SKM-1 (cell line): Measurements from ENCODE around the gene LRIG3.
"Not testable (repeated sequence)": the region's sequence is repeated elsewhere in the genome, so short reads cannot be mapped to it uniquely, and the experiment has no call there.

ENCODE experiments used
- DNase-seq: peaks from one replicate; lab custom pipeline; 2025; ENCODE audit not compliant: unreplicated experiment; lab: John Stamatoyannopoulos, UW

Gene LRIG3

GRCh38 chr12:58860788-58861240 is 59.5 kb downstream of the LRIG3 start:
- no peak for DNase-seq

GRCh38 chr12:58860056-58860787 is 60.1 kb downstream of the LRIG3 start:
- DNase-seq = no peak

- no peak for DNase-seq
Measured at GRCh38 chr12:58858030-58858429, 62.3 kb downstream of the LRIG3 start.

- not testable (repeated sequence) for DNase-seq
Measured at GRCh38 chr12:58857206-58857605, 63.1 kb downstream of the LRIG3 start.

GRCh38 chr12:58855630-58856029 is 64.7 kb downstream of the LRIG3 start:
- not testable (repeated sequence) for DNase-seq

- no peak for DNase-seq
Measured at GRCh38 chr12:58850826-58851225, 69.5 kb downstream of the LRIG3 start.

GRCh38 chr12:58847901-58848600 is 72.3 kb downstream of the LRIG3 start:
- DNase-seq = no peak

DNA sequence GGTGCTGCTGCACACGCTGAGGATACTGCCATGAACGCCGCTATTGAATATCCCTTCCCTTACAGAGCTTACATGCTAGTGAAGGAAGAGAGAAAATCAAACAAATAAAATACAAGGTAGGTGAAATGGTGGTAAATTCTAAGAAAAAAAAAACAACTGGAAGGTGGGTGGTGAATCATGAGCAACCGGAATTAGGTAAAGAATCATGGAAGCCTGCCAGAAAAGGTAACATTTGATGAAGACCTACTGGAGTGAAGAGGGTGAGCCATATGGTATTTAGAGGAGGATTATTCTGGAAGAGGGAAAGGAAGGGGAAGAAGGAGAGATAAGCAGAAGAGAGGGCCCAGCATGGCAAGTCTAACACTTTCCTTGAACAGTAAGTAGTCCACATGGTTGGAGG is 76.1 kb downstream of the LRIG3 start:
- no peak for DNase-seq

DNA sequence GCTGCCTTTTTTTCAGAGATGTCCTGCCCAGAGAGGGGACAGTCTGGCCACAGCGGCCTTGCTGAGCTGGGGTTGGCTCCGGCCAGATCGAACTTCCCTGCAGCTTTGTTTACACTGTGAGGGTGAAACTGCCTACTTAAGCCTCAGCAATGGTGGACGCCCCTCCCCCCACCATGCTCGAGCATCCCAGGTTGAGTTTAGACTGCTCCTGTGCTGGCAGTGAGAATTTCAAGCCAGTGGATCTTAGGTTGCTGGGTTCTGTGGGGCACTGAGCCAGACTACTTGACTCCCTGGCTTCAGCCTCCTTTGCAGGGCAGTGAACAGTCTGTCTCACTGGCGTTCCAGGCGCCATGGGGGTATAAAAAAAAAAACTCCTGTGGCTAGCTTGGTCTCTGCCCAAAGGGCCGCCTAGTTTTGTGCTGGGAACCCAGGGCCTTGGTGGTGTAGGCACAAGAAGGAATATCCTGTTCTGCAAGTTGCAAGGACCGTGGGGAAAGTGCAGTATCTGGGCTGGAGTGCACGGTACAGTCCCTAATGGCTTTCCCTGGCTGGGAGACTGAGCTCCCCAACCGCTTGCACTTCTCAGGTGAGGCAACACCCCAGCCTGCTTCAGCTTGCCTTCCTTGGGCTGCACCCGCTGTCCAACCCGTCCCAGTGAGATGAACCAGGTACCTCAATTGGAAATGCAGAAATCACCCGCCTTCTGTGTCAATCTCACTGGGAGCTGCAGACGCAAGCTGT is 79.1 kb downstream of the LRIG3 start:
- DNase-seq = no peak

DNA sequence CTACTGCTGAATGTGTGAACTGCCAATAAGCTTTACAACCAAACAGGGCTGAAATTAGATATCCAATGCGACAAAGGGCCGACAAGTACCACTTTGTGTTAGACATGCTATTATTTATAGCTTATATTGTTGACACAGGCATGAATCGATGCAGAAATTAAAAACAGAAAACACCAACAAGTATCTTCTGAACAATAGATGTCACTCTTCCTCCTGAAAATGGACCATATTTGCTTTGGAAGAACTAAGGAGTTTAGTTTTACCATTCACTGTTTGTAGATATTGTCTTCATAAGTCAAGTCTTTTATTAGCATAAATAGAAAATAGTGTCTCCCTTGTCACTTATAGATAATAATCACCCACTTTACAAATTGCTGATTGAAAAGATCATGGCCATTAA is 86.5 kb downstream of the LRIG3 start:
- no peak for DNase-seq

DNA sequence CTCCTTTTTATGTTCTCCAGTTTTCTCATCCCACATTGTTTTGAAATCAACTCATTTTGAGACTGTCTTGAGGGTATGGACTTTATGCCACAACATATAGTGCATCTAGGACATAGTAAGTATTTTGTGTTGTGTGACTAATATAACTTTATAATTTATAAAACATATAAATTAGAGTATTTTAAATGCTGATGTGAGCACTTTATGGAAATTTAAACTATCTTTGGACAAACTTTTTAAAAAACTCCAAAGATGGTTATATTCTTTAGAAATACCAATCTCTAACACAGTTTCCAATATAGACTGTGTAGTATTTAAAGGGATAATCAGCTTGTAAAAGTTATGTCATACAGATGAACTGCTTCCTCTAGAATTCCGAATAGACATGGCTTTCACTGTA is 87.4 kb downstream of the LRIG3 start:
- no peak for DNase-seq
